Stimulated activated CD4-positive, alpha-beta T cell treated with anti-CD3 and anti-CD28 coated beads, TNF-alpha, amount 100 ng/mL, for 4 hours (primary cell): ENCODE results near the gene CIAO2B.
"Not testable (repeated sequence)": the region's sequence is repeated elsewhere in the genome, so short reads cannot be mapped to it uniquely, and the experiment has no call there.

Experiments used
- DNase-seq, 3 experiments: peaks; one replicate each; pipeline ENCODE4 v3.0.0-alpha.2; 2020; ENCODE audit warnings: low read depth in 3 of 3

CIAO2B gene

DNA sequence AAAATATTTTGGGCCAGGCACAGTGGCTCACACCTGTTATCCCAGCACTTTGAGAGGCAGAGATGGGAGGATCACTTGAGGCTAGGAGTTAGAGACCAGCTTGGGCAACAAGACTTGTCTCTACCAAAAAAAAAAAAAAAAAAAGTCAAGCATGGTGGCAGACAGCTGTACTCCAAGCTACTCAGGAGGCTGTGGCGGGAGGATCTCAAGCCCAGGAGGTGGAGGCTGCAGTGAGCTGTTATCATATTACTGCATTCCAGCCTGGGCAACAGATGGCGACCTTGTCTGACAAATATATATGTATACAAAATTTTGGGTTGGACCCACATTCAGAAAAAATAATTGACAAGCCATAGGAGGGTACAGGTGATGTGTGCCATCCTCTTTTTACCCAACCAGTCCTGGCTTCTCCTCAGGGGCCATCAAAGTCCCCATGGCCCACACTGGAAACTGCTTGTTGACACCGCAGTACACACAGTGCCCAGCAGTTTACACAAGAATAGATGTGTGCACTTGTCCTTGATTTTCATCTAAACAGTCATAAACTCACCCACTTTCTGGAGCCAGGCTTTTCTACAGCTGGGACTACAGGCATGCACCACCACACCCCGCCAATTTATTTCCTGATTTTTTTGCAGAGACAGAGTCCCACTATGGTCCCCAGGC is 2.8 kb upstream of the CIAO2B start:
- no peak for DNase-seq

GRCh38 chr16:66936462-66936861 is 2.3 kb upstream of the CIAO2B start:
- DNase-seq: no peak

- no peak for DNase-seq
These were observed 1.3 kb upstream of the CIAO2B start, which contains the start of gene CES2 for GRCh38 chr16:66935314-66936011. CES2 (plus strand) TSS chr16:66935516; CDS start chr16:66935636, 120 bp downstream.

DNA sequence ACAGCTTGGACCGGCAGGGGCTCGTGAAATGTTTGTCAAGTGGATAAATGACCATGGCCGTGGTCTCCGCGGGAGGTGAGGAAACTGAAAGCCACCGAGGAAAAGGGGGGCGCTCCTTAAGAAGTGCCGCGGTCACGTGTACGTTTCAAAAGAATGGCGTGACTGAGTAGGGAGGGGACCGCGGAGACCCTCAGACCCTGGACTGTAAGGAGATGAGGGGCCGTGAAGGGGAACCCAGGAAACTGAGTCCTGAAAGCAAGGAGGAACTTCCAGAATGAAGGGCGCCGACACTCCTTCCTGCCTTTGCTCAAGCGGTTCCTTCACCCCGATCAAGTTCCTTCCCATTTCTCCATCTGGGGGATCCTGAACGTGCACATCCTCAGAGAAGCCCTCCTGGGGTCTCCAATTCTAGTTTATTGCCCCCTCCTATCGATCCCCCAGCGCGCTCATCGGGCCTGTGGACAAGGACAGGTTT is 674 bp upstream of the CIAO2B start:
- DNase-seq: not testable (repeated sequence)

DNA sequence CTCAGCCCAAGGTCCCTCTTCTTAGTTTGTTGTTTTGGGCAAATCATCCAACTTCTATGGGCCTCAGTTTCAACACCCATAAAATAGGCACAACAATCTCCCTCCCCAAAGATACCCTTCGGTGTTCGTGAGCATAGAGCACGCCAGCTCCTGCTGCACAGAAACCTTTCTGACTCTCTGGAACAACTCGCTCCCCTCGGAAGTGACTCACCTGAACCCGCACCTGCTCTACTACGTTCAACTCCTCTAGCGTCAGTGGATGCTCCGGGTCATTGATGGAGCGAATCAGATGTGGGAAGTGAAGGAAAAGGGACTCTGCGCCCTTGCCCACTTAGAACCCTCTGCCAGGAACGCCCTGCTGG is 445 bp downstream of the CIAO2B start:
- peak; percentile 29 to 45 (median 39) for DNase-seq

GRCh38 chr16:66932076-66932475 is 2.1 kb downstream of the CIAO2B start:
- DNase-seq: no peak

- DNase-seq: no peak
These were observed 2.5 kb downstream of the CIAO2B start for GRCh38 chr16:66931665-66932064.

- no peak for DNase-seq
These were observed 4.0 kb downstream of the CIAO2B start for GRCh38 chr16:66930189-66930588.

DNA sequence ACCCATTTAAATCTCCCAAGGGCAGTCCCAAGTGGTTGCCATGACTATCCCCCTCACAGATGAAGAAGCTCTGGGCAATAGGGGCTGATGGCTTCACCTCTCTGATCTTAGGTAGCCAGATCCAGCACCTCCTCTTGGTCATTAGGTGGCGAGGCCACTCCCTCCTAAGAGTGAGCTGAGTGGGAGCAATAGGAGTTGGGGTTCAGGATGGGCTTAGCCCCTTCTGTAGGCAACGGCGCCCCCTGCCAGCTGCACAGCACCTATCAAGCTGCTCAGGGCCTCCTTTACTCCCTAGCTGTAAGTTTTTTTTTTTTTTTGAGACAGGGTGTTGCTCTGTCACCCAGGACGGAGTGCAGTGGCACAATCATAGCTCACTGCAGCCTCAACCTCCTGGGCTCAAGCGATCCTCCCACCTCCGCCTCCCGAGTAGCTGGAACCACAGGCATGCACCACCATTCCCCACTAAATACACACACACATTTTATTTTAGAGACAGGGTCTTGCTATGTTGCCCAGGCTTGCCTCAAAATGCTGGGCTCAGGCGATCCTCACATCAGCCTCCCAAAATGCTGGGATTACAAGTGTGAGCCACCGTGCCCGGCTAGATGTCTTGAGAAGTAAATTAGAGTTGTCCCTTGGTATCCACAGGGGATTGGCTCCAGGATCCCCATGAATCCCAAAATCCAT is 5.4 kb downstream of the CIAO2B start:
- DNase-seq: no peak

GRCh38 chr16:66927918-66928649 is 6.1 kb downstream of the CIAO2B start:
- no peak for DNase-seq

- DNase-seq: no peak
These were observed 7.2 kb downstream of the CIAO2B start for GRCh38 chr16:66926961-66927436.

DNA sequence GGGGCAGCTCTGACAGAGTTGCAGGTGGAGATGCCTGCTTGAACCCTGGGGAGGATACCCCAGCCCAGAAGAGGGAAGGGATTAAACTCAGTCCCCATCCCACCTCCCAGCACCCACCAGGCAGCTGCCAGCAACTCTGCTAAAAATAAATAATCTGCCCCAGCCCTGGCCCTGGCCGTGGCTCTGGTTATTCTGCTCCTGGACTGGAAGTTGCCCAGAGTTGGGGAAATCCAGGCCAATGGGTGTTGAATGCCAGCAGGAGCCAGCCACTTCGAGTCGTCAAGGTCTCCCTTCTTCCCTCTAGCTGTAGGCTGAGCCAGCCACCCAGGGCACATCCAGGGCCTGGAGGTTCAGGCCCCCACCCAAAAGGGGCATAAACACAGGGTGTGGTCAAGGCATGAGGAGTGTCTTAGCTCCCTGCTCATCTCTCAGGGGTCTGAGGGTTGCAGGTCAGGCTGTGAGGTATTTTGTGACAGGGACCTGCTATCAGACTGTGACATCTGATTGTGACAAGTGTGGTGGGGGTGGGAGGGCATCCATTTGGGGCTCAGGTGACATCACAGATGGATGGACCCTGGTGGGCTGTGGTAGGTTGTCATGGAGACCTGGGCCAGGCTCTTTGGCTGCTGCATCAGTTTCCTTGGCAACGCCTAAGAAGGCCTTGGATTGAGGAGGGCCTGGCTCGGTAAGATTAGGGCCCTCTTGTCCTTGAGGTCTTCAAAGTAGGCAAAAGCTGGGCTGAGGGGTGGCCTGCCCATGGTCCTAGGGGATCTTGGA is 7.8 kb downstream of the CIAO2B start:
- no peak for DNase-seq

DNA sequence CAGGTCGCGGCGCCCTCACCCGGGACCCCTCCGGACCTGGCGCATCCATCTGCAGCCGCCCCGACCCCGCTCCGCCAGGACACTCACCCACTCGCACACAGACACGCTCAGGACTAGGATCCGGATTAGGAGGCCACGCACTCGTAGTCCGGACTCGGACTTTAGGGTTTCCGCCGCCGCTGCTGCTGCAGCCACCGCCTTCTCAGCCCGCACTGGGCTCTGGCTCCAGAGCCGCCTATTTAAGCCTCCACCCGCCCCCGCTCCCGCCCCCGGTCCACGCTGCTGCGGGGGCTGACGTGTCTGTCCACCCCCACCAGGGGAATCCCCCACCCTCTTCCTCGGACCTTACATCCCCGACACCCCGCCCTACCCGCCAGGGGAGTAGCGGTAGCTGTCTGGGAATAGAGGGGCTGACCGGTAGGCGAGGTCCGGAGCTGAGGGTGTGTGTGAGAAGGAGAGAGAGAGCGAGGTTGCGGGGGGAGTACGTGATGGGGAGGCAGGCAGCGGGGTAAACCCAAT is 8.8 kb downstream of the CIAO2B start, which contains the start of gene RRAD:
Gene RRAD (minus strand): TSS at position 214 of the 519 bp plus-strand sequence. CDS start 356 bp downstream, outside the sequence.
- DNase-seq: no peak

DNA sequence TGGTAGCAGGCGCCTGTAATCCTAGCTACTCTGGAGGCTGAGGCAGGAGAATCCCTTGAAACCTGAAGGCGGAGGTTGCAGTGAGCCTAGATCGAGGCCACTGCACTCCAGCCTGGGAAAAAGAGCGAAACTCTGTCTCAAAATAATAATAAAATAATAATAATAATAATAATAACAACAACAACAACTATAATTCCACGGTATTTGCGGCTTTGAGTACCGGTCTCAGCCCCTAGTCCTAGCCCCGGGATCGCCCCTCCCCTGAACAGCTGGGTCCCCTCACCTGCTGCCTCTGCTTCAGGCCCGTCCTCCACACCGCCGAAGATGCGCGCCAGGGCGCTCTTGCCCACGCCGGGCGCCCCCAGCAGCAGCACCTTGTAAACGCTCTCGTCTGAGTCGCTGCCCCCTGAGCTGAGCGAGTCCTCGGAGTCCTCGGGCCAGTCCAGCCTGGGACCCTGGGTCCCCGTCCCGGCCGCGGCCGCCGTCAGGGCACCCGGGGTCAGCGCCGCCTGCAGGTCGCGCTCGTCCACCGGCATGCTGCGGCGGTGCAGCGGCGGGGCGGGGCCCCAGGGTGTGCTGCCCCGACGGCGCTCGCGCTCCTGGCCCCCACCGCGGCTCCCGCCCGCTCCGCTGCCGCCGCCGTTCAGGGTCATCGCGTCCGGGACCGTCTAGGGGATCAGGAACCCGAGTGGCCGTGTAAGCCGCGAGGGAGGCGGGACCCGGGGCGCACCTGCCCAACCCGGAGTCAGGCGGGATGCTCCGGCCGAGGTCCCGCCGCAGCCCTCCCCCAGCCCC is 9.5 kb downstream of the CIAO2B start:
- no peak for DNase-seq

GRCh38 chr16:66923866-66924265 is 10.3 kb downstream of the CIAO2B start:
- DNase-seq: no peak

DNA sequence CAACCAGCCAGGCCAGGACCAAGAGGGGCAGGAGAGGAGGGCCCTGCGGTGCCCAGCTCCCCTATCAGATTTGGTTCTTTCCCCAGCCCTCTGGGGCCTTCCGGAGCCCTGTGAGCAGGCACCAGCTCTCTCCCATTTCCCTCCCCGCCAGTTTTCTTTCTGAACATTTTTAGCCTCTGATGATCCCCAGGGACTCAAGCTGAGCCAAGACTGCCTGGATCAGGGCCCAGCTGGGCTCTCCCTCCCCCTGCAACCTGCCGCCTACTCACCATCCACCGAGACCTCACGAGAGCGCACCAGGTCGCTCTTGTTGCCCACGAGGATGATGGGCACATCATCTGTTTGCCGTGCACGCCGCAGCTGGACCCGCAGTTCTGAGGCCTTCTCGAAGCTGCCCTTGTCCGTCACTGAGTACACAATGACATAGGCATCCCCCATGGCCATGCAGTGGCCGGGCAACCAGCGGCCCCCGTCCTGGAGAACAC is 10.9 kb downstream of the CIAO2B start:
- no peak for DNase-seq

DNA sequence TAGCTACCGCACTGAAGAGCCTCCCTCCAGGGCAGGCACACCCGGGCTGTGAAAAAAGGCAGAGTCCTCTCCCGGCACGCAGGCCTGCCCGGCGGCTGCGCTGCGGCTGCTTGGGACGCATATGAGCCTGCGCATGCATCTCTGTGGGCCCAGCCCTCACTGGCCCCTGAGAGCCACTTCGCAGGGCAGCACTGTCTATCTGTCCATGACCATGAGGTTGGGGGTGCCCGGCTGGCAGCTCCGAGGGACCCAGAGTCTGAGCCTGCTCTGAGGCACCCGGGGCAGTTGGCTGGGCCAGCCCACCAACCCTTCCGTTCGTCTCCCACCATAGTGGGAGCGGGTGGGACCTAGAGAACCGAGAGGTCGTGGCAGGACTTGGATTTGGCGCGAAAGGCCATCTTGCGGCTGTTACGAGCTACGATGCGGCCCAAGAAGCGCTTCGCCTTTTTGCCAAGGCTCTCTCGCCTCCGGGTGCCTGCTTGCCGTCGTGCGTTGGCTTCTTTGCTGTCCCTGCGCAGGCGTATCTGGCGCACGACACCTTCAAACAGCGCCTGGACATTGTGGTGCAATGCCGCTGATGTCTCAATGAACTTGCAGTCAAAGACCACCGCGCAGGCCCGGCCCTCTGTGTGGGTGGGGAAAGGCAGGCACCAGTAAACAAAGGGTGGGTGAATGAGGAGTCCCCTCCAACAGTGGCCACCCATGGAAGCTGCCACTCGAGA is 12.3 kb downstream of the CIAO2B start:
- no peak for DNase-seq

DNA sequence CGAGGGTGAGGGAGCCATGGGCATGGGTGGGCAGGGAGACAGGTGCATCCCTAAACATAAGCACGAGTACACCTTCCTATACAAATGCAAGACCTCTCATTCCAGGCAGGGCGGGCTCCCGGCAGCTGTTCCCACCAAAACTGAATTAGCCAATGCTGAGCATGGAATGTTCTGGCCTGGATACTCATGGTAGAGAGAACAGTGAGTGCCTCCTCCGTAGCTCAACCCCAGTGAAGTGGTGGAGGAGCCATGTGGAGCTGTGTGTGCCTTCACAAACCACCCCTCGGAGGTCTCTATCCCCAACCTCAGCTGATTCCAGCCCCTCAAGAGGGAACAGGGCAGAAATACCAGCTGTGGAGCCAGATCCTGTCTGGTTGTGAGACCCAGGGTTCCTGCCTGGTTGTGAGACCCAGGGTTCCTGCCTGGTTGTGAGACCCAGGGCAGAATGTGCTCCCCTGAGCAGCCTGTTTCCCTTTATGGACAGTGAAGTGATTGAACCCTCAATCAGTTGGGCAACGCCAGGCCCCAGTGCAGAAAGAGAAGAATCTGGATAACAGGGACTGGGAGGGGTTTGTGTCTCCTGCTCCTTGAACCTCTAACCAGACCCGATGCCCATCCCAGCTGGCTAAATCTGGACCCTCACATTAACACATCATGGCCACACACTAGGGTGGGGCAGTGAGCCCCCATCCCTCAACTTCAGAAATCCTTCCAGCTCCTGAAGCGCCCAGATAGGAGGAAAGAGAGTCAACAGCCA is 13.1 kb downstream of the CIAO2B start:
- DNase-seq: no peak

DNA sequence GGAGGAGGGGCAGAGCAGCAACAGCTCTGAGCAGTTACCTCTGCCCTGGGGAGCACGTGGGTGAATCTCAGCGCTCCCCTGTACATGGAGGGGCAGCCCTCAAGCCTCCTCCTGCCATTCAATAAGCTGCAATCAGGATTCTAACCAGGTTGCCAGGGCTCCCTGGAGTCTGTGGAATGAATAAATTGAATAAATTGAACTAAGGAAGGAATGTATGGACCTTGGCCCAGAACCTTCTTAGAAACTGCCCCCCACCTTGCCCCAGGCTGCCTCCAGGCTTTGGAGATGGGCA is 14.0 kb downstream of the CIAO2B start:
- DNase-seq: no peak
